Activated T-cell treated with anti-CD3 and anti-CD28 coated beads for 1 hour (primary cell): ENCODE measurements around the gene GRK5.

Experiments
- DNase-seq: peaks from one replicate; pipeline ENCODE4 v3.0.0-alpha.2; 2020; ENCODE audit warnings: low read depth

Gene GRK5

GRCh38 chr10:119343011-119343601, 135.7 kb downstream of the GRK5 start:
- no peak for DNase-seq

DNA sequence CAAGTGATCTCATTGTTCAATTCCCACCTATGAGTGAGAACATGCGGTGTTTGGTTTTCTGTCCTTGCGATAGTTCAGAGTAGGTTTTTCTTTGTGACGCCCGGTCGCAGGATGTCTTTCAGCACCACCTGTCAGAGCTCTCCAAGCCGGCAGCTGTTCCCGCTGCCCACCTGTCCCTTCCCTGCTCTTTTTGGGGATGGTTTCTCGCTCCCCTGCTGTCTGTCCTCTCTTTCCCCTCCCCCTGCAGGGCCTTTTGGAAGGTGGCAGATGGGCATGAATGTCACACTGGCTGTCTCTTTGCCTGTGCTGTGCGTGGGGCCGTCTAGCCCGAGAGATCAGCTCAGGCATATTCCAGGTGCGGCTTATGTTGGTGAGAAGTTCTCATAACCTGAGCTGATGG, 137.0 kb downstream of the GRK5 start:
- DNase-seq: no peak

DNA sequence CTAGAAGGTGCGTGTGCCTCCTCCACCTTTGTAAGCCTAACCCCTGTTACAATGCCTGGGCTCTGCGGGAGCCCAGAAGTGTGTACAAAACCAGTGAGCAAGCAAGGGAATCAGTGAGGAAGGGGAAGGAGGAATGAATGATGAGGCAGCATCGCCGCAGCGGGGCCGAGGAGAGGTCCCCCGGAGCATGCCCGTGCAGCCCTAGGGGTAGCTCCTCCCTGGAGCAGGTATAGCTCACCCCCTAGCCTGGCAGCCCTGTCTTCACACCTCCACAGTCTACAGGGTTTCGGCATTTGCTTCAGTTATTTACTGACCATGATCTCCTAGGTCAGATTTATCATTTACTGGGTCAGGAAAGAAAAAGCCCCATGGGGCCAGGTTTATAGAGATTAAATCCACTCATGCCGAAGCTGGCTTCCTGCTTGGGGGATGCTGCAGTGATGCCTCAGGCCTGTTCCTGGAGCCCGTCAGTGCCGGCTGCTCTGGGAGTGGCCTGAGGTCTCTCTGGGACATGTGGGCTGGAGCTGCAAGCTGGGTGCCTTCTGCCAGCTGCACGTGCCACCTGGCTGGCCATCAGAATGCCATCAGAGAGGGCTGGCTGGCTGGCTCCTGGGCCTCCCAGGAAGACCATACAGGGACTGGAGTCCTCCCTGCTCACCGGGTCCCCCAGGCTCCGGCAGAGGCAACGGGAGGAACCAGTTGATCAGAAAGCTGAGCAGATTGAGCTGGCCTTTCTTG, 138.9 kb downstream of the GRK5 start:
- DNase-seq: no peak

DNA sequence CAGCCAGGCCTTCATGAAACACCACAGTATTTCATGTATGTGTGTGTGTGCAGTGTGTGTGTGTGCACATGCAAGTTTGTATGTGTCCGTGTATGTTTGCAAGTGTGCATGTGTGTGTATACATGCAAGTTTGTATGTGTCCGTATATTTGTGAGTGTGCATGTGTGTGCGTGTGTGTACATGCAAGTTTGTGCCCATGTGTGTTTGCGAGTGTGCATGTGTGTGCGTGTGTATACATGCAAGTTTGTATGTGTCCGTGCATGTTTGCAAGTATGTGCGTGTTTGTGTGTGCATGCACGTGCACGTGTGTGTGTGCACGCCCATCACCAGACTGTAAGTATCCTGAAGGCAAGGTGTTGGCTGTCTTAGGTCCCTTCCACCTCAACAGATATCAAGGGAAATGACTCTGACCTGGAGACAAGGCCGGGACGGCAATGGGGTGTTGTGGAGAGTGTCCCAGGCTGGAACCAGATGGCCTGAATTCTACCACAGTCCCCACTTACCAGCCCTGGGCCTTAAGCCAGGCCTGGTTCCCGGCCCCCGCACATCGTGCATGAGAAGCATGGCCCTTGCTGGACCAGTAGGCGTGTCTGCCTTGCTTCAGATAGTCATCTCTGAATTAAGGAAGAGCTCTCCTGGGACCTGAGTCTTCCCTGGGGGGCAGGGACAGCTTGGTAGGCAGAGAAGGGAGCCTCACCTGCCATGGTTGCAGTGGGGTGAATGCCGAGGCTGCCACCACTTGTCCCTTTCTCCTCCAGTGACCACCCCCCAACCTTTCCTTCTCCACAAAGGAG, 140.0 kb downstream of the GRK5 start:
- DNase-seq: no peak

DNA sequence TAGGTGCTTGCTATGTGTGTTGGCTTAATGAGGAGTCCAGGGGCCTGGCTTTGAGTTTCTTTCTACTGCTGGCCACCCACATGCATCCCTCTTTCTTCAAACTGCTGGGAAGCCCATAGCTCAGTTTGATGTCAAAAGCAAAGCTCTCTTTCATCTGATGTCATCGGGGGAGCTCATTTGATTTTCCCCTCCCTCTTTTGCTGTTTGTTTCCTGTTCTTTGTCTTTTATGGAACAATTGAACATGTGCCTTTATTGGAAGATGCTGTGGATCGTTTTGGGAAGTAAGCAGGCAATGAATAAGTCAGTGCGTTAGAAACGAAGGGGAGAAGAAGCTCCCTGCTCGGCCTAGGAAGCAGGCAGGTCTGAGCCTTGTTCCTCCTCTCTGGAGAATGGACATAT, 140.7 kb downstream of the GRK5 start:
- no peak for DNase-seq

DNA sequence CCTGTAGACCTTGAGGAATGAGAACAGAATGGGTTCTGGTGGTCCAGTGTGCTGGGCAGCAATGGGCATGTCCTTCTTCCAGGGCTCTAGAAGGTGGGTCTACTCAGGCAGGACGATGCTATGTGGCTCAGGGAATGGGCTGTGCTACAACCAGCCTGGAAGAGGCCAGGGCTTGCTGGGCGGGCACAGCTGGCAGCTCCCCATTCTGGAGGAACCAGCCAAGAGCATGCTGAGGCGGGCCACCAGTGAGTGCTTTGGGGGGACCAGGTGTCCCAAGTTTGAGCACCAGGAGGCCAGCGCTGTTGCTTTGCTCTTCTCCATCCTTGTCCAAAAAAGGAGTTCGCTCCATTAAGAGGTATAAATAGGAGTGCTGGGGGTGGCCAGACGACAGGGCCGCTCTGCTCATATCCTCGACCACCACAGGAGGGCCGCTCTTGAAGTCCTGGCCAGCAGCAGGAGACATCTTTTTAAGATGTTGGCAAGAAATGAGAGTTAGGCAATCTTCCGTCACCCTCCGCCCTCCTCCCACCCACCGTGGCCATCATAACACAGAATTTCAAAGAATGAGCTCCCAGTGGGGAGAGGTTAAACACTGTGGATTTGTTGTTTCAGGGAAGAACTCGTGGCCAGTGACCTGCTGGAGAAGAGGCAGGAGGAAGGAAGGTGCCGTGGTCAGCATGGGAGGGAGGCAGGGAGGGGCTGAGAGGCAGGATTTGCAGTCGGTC, 141.3 kb downstream of the GRK5 start:
- no peak for DNase-seq

DNA sequence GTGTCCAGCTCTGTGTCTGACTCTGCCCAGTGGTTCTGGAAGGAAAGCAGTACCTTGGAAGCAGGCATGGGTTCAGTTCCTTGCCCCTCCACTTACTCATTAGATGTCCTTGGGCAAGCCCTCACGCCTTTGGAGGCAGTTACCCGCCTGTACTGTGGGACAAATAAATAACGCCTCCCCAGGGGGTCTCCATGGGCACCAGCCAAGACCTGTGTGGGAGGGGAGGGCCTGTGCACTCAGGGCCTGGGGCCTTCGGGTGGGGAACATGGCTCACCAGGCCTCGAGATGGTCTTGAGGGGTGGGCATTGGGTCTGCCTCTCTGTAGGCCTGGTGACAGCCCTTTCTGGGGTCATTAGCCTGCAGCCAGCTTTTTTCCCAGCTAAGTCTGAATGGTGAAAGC, 142.0 kb downstream of the GRK5 start:
- DNase-seq: no peak

GRCh38 chr10:119349937-119350501, 142.6 kb downstream of the GRK5 start:
- no peak for DNase-seq

DNA sequence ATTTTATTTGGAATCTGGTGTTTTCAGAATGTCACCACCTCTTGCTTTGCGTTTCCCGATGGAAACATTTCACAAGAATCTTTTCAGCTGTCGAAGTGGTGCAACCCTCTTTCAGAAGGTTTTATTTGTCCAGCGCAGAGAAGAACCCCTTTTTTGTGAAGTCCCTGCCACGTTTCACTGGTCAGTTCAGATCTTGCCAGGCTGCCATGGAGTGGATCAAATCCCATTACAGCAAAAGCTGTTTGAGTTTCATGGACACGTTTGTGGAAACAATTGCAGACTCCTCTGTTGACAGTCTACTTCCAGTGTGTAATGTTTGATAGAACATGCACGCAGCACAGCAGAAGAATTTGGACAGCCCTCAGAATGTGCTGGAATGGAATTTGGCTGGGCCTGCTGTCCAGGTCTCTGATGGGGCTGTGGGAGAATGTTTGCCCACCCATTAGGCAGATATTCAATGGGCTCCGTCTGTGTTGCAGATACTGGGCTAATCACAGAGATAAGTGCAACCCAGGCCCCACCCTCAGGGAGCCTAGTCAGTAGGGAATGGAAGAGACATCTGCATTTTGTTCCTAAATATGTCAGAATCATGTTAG, 143.2 kb downstream of the GRK5 start:
- no peak for DNase-seq

- DNase-seq: no peak
These were observed 143.8 kb downstream of the GRK5 start for GRCh38 chr10:119351189-119351588.

DNA sequence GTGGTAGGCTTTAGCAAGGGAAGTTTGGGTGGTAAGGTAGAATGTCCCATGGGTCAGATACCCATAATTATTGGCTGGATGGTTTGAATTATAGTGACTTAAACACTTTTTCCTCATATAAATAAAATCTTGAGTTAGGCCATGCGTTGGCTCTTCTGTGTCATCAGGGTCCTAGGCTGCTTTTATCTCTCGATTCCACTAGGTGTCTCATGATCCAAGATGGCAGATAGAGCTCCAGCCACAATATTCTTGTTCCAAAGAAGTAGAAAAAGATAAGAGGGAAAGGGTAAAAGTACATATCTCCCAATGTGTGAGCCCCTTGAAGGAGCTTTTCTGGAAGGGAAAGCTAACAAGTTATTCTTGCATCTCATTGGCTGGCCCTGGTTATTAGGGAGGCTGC, 144.7 kb downstream of the GRK5 start:
- no peak for DNase-seq

GRCh38 chr10:119352807-119353206, 145.4 kb downstream of the GRK5 start:
- DNase-seq: no peak

- DNase-seq: no peak
These were observed 146.1 kb downstream of the GRK5 start for GRCh38 chr10:119353421-119353820.

GRCh38 chr10:119355930-119356329, 148.6 kb downstream of the GRK5 start:
- DNase-seq: no peak

GRCh38 chr10:119357412-119358151, 150.2 kb downstream of the GRK5 start:
- no peak for DNase-seq

DNA sequence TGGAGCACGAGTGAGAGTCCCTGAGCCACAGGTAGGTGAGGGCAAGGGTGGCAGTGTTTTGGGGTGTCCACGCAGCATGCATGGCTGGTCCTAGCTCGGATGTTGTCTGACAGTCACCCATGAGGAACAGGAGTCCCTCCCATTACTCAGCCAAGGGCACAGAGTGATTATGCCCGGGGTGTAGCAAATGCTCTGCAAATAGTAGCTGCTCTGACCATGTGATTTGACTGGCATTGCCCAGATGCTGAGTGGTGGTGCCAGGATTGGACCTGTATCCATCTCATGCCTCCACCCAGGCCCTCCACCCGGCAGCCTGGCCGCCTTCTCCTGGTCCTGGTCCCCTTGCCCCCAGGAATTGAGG, 150.8 kb downstream of the GRK5 start:
- DNase-seq: no peak

DNA sequence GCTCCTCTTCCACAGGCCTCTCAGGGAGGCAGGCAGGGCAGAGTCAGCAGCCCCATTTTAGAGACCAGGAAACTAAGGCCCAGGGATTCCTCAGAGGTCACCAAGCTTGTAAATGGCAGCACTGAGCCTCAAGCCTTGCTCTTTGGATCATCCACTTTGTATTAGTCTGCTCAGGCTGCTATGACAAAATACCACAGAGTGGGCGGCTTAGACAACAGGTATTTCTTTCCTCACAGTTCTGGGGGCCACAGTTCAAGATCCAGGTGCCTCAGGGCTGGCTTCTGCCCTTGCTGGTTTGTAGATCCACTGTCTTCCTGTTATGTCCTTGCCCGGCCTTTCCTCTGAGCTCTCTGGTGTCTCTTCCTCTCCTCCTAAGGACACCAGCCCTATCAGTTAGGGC, 151.2 kb downstream of the GRK5 start:
- no peak for DNase-seq

- DNase-seq: no peak
These were observed 151.7 kb downstream of the GRK5 start for GRCh38 chr10:119359025-119359424.

GRCh38 chr10:119360181-119360921, 153.0 kb downstream of the GRK5 start:
- DNase-seq: no peak

GRCh38 chr10:119361037-119361436, 153.7 kb downstream of the GRK5 start:
- no peak for DNase-seq
